ENCODE data around the gene SLCO4A1. TPM values are rescaled to one million over a fixed set of nuclear protein-coding genes. Genes with fewer than 3 reads are reported as not detected.
"Not testable (repeated sequence)": the region's sequence is repeated elsewhere in the genome, so short reads cannot be mapped to it uniquely, and the experiment has no call there.

Gene SLCO4A1
- total RNA-seq, 1 donor from 2014 or later = 41.6 TPM

DNA sequence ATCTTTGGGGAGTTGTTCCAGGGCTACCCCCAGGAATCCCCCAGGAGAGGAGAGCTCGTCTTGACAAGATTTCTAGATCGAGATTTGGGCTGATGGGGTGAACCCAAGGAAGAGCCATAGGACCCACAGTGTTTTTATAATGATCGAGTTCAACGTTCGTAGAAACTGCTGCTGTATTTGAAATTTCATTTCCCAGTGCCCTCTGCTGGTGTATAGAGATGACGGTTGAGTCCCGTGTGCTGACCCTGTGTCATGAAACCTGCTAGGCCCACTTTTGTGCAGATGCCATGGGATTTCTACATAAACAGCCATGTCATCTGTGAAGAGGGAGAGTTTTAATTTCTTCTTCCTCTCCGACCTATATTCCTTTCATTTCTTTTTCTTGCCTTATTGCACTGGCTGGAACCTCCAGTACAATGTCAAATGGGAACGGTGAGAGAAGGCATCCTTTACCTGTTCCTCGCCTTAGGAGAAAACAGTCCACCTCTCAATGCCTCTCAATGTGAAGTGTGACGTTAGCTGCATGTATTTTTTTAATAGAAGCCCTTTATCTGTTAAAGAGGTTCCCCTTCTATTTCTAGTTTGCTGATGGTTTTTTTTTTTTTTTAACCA lies 37.8 kb downstream of the SLCO4A1 start:
- intact Hi-C loops (cut with micrococcal nuclease) = no loop called here

DNA sequence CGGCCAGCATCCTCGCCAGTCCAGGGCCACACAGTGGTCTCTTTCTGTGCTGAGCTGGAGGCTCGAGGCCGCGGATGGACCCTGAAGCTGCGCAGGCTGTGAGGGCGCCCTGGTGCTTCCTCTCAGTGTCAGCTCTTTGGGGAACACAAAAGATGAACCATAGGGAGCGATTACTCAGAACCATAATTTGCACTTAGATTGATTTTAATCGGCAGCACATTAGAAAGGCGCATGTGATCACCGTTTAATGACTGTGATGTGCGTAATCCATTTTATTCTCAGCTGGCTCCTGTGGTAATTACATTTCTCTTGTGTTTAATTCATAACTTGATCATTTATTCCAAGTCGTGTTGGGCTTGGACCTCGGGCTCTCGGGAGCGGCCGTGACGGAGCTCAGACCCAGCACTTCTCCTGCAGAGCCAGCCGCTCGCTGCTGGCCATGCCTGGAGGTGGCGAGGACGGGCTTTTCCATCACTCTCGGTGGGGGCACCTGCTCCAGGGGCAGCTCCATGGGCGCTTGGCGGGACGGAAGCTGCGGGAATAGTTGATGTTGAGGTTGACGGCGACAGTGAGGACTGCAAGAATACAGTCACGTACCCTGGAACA lies 40.7 kb downstream of the SLCO4A1 start:
- intact Hi-C loops (cut with micrococcal nuclease) = no loop called here

DNA sequence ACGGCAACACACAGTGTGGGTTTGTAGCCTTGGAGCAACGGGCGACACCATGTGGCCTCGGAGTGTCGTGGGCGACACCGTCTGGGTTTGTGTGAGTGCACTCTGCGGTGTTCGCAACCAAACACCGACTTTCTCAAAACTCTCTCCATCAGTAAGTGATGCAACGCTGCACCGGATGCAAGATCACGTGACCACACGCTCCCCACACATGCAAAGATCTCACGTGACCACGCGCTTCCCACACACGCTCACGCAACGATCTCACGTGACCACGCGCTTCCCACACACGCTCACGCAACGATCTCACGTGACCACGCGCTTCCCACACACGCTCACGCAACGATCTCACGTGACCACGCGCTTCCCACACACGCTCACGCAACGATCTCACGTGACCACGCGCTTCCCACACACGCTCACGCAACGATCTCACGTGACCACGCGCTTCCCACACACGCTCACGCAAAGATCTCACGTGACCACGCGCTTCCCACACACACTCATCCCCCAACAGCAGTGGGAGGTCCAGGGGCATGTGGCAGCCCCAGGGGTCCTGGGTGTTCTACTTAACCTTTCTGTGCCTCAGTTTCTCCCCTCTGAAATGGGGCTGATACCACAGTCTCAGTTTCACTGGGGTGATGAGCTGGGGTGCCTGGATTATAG lies 41.5 kb downstream of the SLCO4A1 start:
- intact Hi-C loops (cut with micrococcal nuclease) = not testable (repeated sequence)

DNA sequence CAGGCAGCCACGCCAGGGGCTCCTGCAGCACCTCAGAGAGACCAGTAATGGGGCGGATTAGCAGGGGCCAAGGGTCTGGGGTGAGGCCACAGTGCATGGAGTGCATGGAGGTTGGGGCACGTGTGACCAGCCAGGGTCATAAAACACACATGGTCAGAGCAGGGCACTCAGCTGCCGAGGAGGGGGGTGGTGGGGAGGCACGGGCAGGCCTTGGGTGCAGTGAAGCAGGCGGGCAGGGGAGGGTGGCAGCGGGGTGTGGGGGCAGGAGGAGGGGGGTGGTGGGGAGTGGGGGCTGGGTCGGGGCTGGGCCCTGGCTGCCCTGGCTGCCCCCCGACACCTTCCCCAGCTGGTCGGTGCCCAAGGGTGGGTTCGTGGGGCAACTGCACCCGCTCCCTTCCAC lies 42.7 kb downstream of the SLCO4A1 start:
- intact Hi-C loops (cut with micrococcal nuclease) = loop anchor here (5.0 kb wide), 1 partner anchor 57 kb away; no protein-coding TSS in a partner anchor

DNA sequence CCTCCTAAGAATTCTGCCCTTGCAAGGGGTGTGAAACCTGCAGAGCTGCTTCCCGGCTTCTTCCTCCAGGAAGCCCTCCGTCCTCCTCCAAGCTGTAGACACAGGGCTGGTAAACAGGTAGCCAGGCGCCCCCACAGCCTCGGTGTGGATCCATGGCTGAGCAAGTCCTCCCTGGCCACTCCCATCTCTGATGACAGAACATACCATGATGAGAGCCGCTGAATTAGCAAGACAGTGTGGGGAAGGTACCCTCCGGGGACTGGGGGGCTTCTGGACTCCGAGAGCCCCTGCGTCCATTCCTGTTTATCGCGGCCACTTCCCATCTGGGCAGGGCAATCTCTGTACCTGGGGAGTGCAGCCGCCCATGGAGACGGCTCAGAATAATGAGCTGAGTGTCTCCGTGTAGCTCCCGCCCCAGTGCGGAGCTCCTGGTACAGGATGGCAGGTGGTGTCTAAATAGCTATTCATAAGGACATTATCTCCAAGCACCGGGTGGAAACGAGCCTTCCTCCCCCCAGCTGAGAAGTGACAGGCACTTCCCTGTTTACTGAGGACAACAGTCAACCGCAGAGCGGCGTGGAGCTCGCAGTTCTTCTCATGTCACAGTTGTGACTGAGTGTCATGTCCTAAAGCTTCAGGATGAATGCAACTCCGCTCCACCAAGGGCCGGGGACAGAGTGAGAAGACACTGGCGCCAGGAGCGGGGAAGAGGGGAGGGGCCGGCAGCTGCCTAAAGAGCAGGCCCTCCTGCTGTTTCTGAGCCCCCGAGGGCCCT lies 43.7 kb downstream of the SLCO4A1 start:
- intact Hi-C loops (cut with micrococcal nuclease) = loop anchor here (5.0 kb wide), 1 partner anchor 56 kb away; no protein-coding TSS in a partner anchor

DNA sequence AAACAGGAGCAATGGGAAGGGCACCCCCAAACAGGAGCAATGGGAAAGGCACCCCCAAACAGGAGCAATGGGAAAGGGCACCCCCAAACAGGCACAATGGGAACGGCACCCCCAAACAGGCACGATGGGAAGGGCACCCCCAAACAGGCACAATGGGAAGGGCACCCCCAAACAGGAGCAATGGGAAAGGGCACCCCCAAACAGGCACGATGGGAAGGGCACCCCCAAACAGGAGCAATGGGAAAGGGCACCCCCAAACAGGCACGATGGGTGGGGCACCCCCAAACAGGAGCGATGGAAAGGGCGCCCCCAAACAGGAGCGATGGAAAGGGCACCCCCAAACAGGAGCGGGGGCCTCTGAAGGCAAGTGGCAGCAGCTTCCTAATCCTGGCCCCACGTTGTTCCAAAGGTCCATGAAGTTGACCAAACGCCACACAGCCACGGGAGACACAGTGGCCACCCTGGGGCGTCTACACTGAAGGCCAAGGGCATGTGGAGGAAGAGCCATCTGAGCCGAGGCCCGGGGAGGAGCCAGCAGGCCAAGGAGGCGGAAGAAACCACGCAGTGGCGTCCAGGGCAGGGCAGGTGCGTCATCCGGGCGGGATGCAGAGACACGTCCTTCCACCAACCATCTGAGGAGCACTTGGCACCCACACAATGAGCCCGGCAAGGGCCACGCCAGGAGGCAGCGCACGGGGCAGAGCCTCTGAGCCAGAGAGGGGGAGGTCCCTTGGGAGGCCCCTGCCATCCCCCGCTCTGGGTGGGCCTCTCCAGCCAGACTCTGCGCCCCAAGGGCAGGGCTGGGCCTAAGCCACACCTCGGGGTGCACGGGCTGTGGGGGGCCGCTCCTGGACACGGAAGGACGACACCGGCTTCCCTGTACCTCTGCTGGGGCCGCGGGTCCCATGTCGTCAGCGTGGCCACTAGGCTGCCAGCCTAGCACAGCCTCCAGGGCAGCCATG lies 44.8 kb downstream of the SLCO4A1 start:
- intact Hi-C loops (cut with micrococcal nuclease) = loop anchor here (5.0 kb wide), 1 partner anchor 55 kb away; no protein-coding TSS in a partner anchor

DNA sequence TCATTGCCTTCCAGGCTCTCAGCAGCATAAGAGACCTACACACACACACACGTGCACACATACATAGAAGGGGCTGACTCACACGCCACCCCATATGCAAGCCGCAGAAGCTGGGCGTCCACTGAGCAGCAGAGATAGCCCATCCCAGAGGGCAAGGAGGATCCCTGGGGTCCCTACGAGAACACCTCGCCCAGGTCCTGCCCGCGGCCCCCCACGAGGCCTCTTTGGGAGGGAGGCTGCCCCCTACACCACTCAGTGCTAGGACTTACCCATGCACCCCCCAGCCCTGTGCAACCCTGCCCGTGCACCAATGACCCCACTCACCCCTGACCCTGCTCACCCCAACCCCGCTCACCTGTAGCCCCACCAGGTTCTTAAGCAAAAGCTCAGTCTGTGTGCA lies 45.8 kb downstream of the SLCO4A1 start:
- intact Hi-C loops (cut with micrococcal nuclease) = loop anchor here (5.0 kb wide), 1 partner anchor 54 kb away; no protein-coding TSS in a partner anchor

DNA sequence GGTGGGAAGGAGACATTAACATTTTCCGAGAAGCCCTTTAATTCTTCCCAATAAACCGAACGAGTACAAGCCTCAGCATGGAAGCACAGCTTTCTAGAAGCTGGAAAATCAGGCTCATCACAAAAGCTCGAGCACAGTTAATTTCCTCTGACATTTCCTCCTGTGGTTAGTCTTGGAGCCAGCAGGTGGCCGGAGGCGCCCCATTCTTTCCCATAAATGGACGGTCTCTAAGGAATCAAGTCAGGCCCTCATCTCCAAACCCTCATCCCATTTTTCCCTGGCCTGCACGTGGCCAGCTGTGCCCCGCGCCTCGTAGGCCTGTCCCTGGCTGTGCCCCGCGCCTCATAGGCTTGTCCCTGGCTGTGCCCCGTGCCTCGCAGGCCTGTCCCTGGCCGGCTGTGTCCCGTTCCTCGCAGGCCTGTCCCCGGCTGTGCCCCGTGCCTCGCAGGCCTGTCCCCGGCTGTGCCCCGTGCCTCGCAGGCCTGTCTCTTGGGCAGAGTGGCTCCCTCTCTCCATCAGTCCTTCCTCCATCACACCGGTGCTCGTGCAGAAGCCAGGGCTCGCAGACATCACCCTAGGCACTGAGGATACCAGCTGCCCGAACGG lies 46.7 kb downstream of the SLCO4A1 start:
- intact Hi-C loops (cut with micrococcal nuclease) = loop anchor here (5.0 kb wide), 1 partner anchor 53 kb away; no protein-coding TSS in a partner anchor

DNA sequence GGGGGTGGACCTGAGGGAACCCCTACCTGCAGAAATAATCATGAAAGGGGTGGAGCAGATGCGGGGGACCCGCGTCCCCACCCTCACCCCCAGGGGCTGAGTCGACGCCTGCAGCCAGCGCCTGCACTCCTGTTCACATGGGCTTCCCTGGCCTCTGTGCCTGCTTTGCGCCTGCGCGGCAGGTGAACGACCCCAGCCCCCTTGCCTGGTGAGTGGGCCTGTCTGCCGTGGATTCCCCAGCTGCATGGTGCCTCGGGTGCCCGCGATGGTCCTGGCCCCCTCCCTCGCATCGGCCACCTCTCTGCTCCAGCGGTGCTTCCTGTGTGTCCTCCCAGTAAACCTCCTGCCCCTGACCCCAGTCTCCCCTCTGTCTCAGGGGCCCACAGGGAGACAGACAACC lies 47.6 kb downstream of the SLCO4A1 start:
- intact Hi-C loops (cut with micrococcal nuclease) = loop anchor here (5.0 kb wide), 1 partner anchor 52 kb away; no protein-coding TSS in a partner anchor

DNA sequence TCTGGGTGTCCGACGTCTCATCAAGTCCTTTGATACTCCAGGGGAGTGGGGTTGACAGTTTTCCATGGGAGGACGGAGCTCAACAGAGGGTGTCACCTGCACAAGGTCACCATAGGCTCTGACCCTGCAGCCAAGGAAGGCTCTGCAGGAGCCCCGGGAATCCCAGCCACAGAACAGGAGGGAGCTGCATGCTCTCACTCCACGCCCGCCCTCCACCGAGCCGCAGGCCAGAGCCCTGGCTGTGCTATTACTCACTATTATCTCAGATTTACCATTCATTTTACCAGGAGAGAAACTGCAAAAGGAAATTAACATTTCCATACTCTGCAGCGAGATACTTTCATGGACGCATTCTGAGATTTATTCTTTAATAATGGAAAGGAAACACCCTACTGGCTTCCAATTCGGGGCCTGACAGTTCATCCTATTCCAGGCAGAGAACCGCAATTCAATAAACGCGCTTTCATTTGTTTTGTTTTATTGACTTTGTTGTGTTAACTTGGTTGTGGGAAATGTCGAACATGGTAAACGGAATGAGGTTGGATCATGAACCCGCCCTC lies 48.0 kb downstream of the SLCO4A1 start:
- intact Hi-C loops (cut with micrococcal nuclease) = no loop called here

DNA sequence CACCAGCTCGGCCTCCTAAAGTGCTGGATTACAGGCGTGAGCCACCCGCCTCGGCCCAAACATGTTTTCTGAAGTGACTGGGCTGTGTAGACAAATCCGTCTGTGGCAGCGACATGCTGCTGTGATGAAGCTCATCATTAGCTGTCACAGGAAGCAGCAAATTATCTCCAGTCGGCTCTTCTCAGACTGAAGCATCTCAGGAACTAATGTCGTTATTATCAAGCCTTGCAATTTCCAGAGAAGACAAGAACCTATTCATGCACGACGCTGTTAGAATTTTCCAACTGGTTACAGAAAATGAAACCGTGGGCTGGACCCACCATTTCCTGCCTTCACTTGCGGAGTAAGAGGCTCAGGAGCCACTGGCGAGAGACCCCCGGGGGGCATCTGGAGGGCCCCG lies 49.2 kb downstream of the SLCO4A1 start:
- intact Hi-C loops (cut with micrococcal nuclease) = no loop called here

DNA sequence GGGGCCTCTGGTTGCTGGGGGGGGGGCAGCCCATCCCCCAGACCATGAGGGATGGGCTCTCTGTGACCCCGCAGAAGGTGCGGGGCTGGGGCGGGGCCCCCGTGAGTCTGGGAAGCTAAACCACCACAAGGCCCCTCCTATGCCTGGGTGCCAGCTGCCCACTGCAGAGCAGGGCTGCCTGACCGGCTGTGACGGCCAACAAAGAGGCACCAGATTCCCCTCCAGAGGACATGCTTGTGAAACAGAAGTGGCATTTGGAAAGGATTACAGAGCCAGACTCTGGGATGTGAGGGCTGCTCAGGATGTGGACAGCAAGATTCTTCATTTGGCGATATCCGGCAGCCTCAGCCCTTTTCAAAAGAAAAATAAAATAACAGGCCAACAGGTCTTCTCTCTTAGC lies 49.9 kb downstream of the SLCO4A1 start:
- intact Hi-C loops (cut with micrococcal nuclease) = no loop called here

DNA sequence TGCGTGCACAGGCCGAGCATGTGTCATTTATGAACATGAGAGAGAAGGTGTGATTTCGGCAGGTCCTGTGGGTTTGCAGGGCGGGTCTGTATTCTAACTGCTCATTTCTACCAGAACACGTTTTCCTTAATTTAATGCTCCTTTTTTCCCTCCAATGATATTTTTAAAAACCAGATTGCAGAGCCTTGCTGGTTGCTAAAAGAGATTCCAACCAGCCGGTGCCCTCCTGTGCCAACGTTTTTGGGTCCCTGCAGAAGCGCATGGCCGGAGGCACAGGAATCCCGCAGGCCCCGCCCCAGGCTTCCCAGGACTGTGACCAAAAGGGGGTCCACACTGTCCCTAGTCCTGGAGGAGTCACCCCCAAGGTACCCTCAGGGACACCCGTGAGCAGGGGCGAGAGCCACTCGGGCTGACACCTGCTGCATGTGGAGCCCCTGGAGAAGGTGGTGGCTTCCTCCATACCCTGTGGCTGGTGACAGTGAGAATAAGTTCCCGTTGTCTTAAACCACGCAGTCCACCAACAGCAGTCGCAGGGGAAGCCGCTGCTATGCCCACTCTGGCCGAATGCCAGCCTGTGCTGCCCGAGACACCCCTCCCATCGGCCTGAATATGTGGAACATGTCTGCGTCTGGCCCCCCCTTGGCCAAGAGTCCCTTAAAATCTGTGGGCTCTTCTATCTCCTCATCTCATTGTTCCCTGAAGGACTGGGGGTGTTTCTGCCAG lies 50.7 kb downstream of the SLCO4A1 start:
- intact Hi-C loops (cut with micrococcal nuclease) = no loop called here

DNA sequence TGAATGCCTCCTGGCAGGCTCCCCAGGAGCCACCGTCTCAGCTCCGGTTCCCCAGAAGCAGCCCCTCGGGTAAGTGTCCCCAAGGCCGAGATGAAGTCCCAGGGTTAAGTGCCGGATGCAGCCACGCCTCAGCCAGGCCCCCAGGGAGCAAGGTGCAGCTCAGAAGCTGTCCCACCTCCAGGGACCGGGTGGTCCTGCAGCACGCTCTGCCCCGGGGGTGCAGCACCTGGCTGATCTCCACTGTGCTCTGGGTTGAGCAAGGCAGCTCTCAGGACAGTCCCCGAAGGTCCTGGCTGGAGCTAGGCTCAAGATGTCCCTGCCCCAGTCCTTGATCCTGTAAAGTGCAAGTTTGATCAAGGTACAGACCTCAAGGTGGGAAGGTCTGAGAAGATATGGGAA lies 51.2 kb downstream of the SLCO4A1 start:
- intact Hi-C loops (cut with micrococcal nuclease) = no loop called here

DNA sequence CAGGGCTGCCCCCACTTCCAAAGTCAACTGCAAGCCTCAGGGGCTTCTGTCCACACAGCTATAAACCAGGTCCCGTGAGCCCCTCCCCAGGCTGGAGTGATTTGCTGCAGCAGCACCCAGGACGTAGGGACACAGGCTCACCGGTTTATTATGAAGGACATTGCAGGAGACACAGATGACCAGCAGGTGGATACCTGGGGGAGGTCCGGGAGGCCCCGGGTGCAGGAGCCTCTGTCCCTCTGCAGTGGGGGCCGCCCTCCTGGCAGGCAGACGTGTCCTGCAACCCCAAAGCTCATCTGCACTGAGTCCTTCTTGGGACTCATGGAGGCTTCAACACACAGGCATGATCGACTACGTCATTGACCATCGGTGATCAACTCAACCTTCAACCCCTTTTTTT lies 51.8 kb downstream of the SLCO4A1 start:
- intact Hi-C loops (cut with micrococcal nuclease) = no loop called here

DNA sequence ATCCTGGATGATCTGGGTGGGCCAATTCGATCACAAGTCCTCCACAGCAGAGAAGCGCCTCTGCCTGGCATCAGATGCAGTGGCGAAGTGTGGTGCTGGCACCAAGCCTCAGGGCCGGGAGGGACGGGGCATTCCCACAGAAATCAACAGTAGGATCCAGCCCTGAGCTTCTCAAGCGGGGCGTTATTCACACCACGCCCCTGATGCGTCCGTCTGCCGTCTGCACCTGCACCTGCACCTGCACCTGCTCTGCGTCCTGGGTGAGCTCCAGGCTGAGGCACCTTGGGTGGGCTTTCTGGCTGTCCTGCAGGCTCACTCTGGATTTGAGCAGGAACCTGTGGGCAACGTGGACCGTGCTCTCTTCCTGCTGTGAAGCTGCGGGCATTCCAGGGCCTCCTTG lies 52.6 kb downstream of the SLCO4A1 start:
- intact Hi-C loops (cut with micrococcal nuclease) = no loop called here

DNA sequence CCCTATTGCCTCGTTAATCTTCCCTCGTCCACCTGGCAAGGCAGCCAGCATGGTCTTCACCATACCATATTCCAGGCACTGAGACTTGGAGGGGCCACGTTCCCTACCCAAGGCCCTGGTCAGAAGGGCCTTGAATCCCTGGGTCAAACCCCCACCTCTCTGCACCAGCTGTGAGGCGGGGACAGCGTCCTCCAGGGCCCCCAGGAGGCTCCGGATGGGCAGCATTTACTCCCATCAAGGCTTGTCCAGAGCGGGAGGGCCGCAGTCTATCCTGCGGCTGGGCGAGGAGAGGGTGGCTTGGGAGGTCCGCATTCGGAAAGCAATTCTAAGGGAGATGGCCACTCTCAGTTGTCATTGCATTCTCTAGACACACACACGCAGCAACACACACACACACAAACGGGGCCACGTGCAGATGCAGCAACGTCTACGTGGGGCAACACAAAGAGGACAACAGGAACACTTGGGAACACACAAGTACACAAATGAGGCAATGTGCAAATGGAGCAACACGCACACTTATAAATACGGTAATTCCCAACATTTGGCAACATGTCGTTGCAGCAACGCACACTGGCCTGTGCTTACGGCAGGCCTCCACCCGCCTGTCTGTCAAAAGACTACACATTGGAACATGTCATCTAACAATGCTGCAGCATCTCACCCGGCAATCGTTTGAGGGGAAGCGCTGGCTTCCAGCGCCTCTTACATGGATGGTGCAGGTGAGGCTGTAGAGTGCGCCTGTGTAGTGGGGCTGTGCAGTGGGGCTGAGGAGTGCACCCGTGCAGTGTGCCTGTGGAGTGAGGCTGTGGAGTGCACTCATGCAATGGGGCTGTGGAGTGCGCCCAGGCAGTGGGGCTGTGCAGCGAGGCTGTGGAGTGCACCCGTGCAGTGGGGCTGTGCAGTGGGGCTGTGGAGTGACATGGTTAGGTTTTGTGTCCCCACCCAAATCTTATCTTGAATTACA lies 53.4 kb downstream of the SLCO4A1 start:
- intact Hi-C loops (cut with micrococcal nuclease) = no loop called here

DNA sequence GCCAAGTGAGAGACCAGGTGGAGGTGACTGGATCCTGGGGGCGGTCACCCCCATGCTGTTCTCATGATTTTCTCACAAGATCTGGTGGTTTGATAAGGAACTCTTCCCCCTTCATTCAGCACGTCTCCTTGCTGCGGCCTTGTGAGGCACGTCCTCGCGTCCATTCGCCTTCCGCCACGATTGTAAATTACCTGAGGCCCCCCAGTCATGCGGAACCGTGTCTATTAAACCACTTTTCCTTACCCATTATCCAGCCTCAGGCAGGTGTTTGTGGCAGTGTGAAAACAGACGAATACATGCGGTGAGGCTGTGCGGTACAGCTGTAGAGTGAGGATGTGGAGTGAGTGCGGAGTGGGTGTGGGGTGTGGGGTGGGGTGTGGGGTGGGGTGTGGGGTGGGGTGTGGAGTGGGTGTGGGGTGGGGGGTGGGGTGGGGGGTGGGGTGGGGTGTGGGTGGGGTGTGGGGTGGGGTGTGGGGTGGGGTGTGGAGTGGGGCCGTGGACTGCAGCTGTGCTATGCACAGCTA lies 54.2 kb downstream of the SLCO4A1 start:
- intact Hi-C loops (cut with micrococcal nuclease) = no loop called here
